Neural cell (in vitro differentiated cells): ENCODE data around the gene SYMPK. TPM values are rescaled to one million over a fixed set of nuclear protein-coding genes. Genes with fewer than 3 reads are reported as not detected.
"Not testable (repeated sequence)": the region's sequence is repeated elsewhere in the genome, so short reads cannot be mapped to it uniquely, and the experiment has no call there.

ENCODE experiments used
- H2AFZ ChIP-seq: fragments of 200-600, 300-800 bp; sonication (generic), shearing (Covaris generic); 2 replicates; pipeline ENCODE4 v1.6.0; 2014; ENCODE audit warnings: low read depth, mild to moderate bottlenecking, antibody characterized with exemption, low read length, moderate library complexity
- H3F3A ChIP-seq: fragments of 200-600 bp; shearing (Covaris generic); 2 replicates; pipeline ENCODE4 v1.6.1; 2016; ENCODE audit warnings: mild to moderate bottlenecking, moderate library complexity, mixed read lengths, antibody characterized with exemption, low read length; ENCODE audit not compliant: insufficient read depth, poor library complexity, severe bottlenecking
- H3K27ac ChIP-seq: fragments of 200-600, 300-800 bp; sonication (generic), shearing (Covaris generic); 2 replicates; pipeline ENCODE4 v1.5.1; 2014; ENCODE audit warnings: mild to moderate bottlenecking, low read length, moderate library complexity
- H3K27me3 ChIP-seq: fragments of 300-800, 200-600 bp; sonication (generic), shearing (Covaris generic); 2 replicates; pipeline ENCODE4 v1.6.0; 2014; ENCODE audit warnings: mild to moderate bottlenecking, low read depth, low read length, moderate library complexity; ENCODE audit not compliant: insufficient read depth
- H3K36me3 ChIP-seq: fragments of 300-800, 200-600 bp; sonication (generic), shearing (Covaris generic); 2 replicates; pipeline ENCODE4 v1.5.1; 2014; ENCODE audit warnings: mild to moderate bottlenecking, antibody characterized with exemption, low read length, moderate library complexity; ENCODE audit not compliant: insufficient read depth
- H3K4me2 ChIP-seq: fragments of 300-800, 200-600 bp; sonication (generic), shearing (Covaris generic); 2 replicates; pipeline ENCODE4 v1.6.0; 2014; ENCODE audit warnings: mild to moderate bottlenecking, low read length
- H3K4me3 ChIP-seq: fragments of 300-800, 200-600 bp; sonication (generic), shearing (Covaris generic); 2 replicates; pipeline ENCODE4 v1.5.1; 2014; ENCODE audit warnings: mild to moderate bottlenecking, low read length, moderate library complexity
- H3K79me2 ChIP-seq: fragments of 200-600 bp; shearing (Covaris generic); replicated peaks from 2 replicates; pipeline ENCODE4 v1.6.0; 2014; ENCODE audit warnings: mild to moderate bottlenecking, low read length, moderate library complexity; ENCODE audit not compliant: insufficient read depth
- H3K9ac ChIP-seq: fragments of 300-800, 200-600 bp; sonication (generic), shearing (Covaris generic); 2 replicates; pipeline ENCODE4 v1.6.1; 2016; ENCODE audit warnings: mild to moderate bottlenecking, low read length, mixed read lengths
- H3K9me2 ChIP-seq: fragments of 200-600 bp; shearing (Covaris generic); 2 replicates; pipeline ENCODE4 v1.6.1; 2016; ENCODE audit warnings: mild to moderate bottlenecking, low read length, mixed read lengths; ENCODE audit not compliant: insufficient read depth
- H3K9me3 ChIP-seq: fragments of 200-600, 300-800 bp; sonication (generic), shearing (Covaris generic); 2 replicates; pipeline ENCODE4 v1.6.1; 2016; ENCODE audit warnings: mild to moderate bottlenecking, mixed run types, low read length, moderate library complexity, mixed read lengths
- H4K20me1 ChIP-seq: fragments of 200-600 bp; shearing (Covaris generic); 2 replicates; pipeline ENCODE4 v1.6.1; 2016; ENCODE audit warnings: mild to moderate bottlenecking, mixed run types; ENCODE audit not compliant: insufficient read depth
- EP300 ChIP-seq: fragments of 450-650 bp; conservative IDR thresholded peaks from 2 replicates; pipeline ENCODE4 v1.6.1; 2014; ENCODE audit warnings: antibody characterized with exemption, mild to moderate bottlenecking, moderate library complexity; ENCODE audit not compliant: poor library complexity, severe bottlenecking
- EZH2 ChIP-seq: fragments of 200-600, 300-800 bp; shearing (Covaris generic), sonication (generic); IDR thresholded peaks from 2 replicates; pipeline ENCODE4 v1.6.1; 2014; ENCODE audit warnings: antibody characterized with exemption, low read length, borderline replicate concordance, mild to moderate bottlenecking; ENCODE audit not compliant: insufficient read depth, poor library complexity, severe bottlenecking
- MXI1 ChIP-seq: fragments of 450-650 bp; conservative IDR thresholded peaks from 2 replicates; pipeline ENCODE4 v1.6.1; 2014; ENCODE audit warnings: antibody characterized with exemption, mild to moderate bottlenecking; ENCODE audit not compliant: poor library complexity, severe bottlenecking
- POLR2AphosphoS5 ChIP-seq: IDR thresholded peaks from 2 replicates; pipeline ENCODE4 v1.6.1; 2012
- RAD21 ChIP-seq: fragments of 450-650 bp; conservative IDR thresholded peaks from 2 replicates; pipeline ENCODE4 v1.6.1; 2014; ENCODE audit warnings: antibody characterized with exemption, mild to moderate bottlenecking, moderate library complexity
- SMC3 ChIP-seq: fragments of 450-650 bp; conservative IDR thresholded peaks from 2 replicates; pipeline ENCODE4 v1.6.1; 2014; ENCODE audit warnings: antibody characterized with exemption, mild to moderate bottlenecking, moderate library complexity; ENCODE audit not compliant: poor library complexity
- TAF1 ChIP-seq: IDR thresholded peaks from 2 replicates; pipeline ENCODE4 v1.6.1; 2012; ENCODE audit warnings: low read depth
- polyA plus RNA-seq: library from polyadenylated mRNA; depleted of rRNA; stranded (reverse); fragments of >200 nt; gene quantifications from 2 replicates; pipeline ENCODE4 v1.2.3, GENCODE V29; 2014
- TF ChIP-seq, protein P1 (sequence below): IDR thresholded peaks from 2 replicates; pipeline ENCODE4 v1.6.1; 2012; ENCODE audit warnings: borderline replicate concordance
- TF ChIP-seq, protein P2 (sequence below): fragments of 450-650 bp; IDR thresholded peaks from 2 replicates; pipeline ENCODE4 v1.5.1; 2014; ENCODE audit warnings: antibody characterized with exemption, mild to moderate bottlenecking, moderate library complexity; ENCODE audit not compliant: poor library complexity, severe bottlenecking

The SYMPK gene
- polyA plus RNA-seq, 1 donor from 2014 or later, result 22.2 TPM

DNA sequence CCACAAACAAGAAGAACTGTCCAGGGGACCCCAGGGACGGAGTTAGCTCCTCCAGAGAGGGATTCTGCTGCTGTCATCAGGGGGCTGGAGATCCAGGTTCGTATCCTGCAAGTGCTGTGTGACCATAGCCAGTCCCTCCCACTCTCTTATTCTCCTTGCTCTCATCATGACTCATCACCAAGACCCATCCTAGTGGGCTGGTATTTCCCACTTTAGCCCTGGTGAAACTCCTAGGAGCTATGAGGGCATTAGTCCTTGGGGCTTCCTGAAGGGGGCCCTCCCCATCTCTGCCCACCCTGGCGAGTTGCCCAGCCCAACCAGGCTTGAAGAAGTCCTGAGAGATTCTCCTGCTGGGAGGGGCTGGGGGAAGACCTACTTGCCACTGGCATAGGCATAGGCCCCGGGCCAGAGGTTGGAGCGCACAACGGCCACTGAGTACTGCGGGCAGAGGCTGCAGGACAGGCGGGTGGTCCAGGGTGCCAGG is 62.8 kb downstream of the SYMPK start:
- Histone ChIP-seq H3K4me3 (no peak overlapping the region), H3K9ac (no peak overlapping the region), H3K79me2 (no peaks in the 10 kb centered on the region), H2AFZ (no peak overlapping the region), H3K9me3 (no peaks in the 10 kb centered on the region), H3K27ac (no peak overlapping the region), H3K9me2 (no peaks in the 10 kb centered on the region), H3K27me3 (no peaks in the 10 kb centered on the region), H3K4me2 (no peak overlapping the region), H4K20me1 (no peaks in the 10 kb centered on the region), H3K36me3 (no peaks in the 10 kb centered on the region), H3F3A (no peaks in the 10 kb centered on the region)
- TF ChIP-seq SMC3, result no peak
- TF ChIP-seq, protein P1, sequence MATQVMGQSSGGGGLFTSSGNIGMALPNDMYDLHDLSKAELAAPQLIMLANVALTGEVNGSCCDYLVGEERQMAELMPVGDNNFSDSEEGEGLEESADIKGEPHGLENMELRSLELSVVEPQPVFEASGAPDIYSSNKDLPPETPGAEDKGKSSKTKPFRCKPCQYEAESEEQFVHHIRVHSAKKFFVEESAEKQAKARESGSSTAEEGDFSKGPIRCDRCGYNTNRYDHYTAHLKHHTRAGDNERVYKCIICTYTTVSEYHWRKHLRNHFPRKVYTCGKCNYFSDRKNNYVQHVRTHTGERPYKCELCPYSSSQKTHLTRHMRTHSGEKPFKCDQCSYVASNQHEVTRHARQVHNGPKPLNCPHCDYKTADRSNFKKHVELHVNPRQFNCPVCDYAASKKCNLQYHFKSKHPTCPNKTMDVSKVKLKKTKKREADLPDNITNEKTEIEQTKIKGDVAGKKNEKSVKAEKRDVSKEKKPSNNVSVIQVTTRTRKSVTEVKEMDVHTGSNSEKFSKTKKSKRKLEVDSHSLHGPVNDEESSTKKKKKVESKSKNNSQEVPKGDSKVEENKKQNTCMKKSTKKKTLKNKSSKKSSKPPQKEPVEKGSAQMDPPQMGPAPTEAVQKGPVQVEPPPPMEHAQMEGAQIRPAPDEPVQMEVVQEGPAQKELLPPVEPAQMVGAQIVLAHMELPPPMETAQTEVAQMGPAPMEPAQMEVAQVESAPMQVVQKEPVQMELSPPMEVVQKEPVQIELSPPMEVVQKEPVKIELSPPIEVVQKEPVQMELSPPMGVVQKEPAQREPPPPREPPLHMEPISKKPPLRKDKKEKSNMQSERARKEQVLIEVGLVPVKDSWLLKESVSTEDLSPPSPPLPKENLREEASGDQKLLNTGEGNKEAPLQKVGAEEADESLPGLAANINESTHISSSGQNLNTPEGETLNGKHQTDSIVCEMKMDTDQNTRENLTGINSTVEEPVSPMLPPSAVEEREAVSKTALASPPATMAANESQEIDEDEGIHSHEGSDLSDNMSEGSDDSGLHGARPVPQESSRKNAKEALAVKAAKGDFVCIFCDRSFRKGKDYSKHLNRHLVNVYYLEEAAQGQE, result no peak
- TF ChIP-seq RAD21, result no peak
- no peak for TF ChIP-seq MXI1
- TF ChIP-seq POLR2AphosphoS5, result no peak
- no peak for TF ChIP-seq EZH2
- no peak for TF ChIP-seq TAF1
- TF ChIP-seq, protein P2, sequence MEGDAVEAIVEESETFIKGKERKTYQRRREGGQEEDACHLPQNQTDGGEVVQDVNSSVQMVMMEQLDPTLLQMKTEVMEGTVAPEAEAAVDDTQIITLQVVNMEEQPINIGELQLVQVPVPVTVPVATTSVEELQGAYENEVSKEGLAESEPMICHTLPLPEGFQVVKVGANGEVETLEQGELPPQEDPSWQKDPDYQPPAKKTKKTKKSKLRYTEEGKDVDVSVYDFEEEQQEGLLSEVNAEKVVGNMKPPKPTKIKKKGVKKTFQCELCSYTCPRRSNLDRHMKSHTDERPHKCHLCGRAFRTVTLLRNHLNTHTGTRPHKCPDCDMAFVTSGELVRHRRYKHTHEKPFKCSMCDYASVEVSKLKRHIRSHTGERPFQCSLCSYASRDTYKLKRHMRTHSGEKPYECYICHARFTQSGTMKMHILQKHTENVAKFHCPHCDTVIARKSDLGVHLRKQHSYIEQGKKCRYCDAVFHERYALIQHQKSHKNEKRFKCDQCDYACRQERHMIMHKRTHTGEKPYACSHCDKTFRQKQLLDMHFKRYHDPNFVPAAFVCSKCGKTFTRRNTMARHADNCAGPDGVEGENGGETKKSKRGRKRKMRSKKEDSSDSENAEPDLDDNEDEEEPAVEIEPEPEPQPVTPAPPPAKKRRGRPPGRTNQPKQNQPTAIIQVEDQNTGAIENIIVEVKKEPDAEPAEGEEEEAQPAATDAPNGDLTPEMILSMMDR, result no peak
- TF ChIP-seq EP300, result no peak

DNA sequence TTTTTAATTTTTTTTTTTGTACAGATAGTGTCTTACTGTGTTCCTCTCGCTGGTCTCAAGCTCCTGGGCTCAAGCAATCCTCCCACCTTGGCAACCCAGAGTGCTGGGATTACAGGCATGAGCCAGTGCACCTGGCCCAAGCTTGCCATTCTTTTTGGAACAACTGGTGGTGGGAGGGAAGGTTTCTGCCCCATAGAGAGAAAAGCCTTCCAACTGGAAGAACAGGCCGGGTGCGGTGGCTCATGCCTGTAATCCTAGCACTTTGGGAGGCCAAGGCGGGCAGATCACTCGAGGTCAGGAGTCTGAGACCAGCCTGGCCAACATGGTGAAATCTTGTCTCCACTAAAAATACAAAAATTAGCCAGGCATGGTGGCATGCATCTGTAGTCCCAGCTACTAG is 63.4 kb downstream of the SYMPK start:
- not testable (repeated sequence) for H3K9me2 ChIP-seq, H3K4me3 ChIP-seq, H3K9me3 ChIP-seq, H2AFZ ChIP-seq, H3K9ac ChIP-seq, H4K20me1 ChIP-seq, H3F3A ChIP-seq, H3K4me2 ChIP-seq, H3K79me2 ChIP-seq, H3K27me3 ChIP-seq, H3K36me3 ChIP-seq, H3K27ac ChIP-seq

DNA sequence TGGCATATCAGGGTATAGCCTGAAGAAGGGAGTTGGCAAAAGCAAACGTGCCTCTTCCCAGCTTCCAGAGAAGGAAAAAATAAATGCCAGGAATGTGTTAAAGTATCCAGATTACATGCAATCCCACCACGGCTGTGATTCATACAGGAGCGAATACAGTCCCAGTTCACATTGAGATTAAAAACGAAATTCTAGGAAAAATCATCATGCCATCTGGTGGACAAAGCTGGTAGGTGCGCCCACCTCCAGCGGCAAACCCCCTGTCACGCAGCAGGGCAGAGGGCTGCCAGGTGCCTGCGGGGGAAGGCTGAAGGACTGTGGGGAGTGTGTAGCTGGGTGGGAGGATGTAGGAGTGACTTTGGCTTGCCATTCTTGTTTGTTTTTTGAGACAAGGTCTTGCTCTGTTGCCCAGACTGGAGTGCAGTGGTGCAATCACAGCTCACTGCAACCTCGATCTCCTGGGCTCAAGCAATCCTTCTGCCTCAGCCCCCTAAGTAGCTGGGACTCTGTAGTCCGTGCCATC is 63.9 kb downstream of the SYMPK start:
- Histone ChIP-seq H3K79me2 (no peaks in the 10 kb centered on the region), H3K36me3 (no peaks in the 10 kb centered on the region), H2AFZ (no peak overlapping the region), H3K9me3 (no peaks in the 10 kb centered on the region), H3K9ac (no peak overlapping the region), H3F3A (no peaks in the 10 kb centered on the region), H3K27ac (no peak overlapping the region), H3K27me3 (no peaks in the 10 kb centered on the region), H3K4me2 (no peak overlapping the region), H4K20me1 (no peaks in the 10 kb centered on the region), H3K4me3 (no peak overlapping the region), H3K9me2 (no peaks in the 10 kb centered on the region)
- peak; percentile 78 for TF ChIP-seq RAD21
- TF ChIP-seq MXI1, result no peak
- no peak for TF ChIP-seq TAF1
- TF ChIP-seq POLR2AphosphoS5, result no peak
- no peak for TF ChIP-seq EZH2
- TF ChIP-seq, protein P1, result peak; percentile 88
- no peak for TF ChIP-seq EP300
- TF ChIP-seq, protein P2, result peak; percentile 89
- peak; percentile 88 for TF ChIP-seq SMC3
